HepG2 (cell line): ENCODE measurements around the gene HSPB6. TPM values are rescaled to one million over a fixed set of nuclear protein-coding genes. Genes with fewer than 3 reads are reported as not detected.

Experiments
- ATAC-seq: fragments of 200-7000 bp; cut with Tn5 transposase; 3 replicates; pipeline ENCODE4 v1.9.1; 2020; ENCODE audit warnings: mild to moderate bottlenecking, moderate library complexity
- BruUV-seq: library from RNA; stranded (reverse); fragments of 400-500 nt; replicated peaks from 2 replicates; lab custom pipeline; 2021; lab: Mats Ljungman, UMichigan
- CTCF ChIA-PET: fragments of 300-600 bp; formaldehyde crosslinking; extraction: SDS; loops from one replicate; lab custom pipeline; 2021; ENCODE audit warnings: low total read pairs, inconsistent platforms, low intra/inter-chr PET ratio; lab: Yijun Ruan, JAX
- POLR2A ChIA-PET: fragments of 350-600 bp; sonication (Branson Sonifier 250); formaldehyde crosslinking; loops from one replicate; lab custom pipeline; 2020; ENCODE audit warnings: antibody characterized with exemption, inconsistent platforms; lab: Yijun Ruan, JAX
- DNase-seq: peaks from one replicate; pipeline ENCODE4 v3.0.0-alpha.2; 2015; ENCODE audit warnings: low spot score
- FAIRE-seq: peaks from 3 replicates; lab custom pipeline; 2011; peaks lifted over from hg19 to GRCh38; lab: Jason Lieb, UNC
- H2AFZ ChIP-seq: one replicate; pipeline ENCODE4 v1.6.1; 2011; ENCODE audit warnings: low read length, inconsistent platforms
- H3K27ac ChIP-seq: fragments of 300-600 bp; 3 replicates; pipeline ENCODE4 v1.8.0; 2011; ENCODE audit warnings: mixed run types, mild to moderate bottlenecking, mixed read lengths, low read length, inconsistent platforms; ENCODE audit not compliant: insufficient read depth; ENCODE audit errors: extremely low read length
- H3K27me3 ChIP-seq, 2 experiments: fragments of 200-600 bp in 1 of 2; 2 replicates in 1 of 2; 3 replicates in 1 of 2; pipeline versions ENCODE4 v1.6.0 to v1.8.0; 2011; ENCODE audit warnings: low read length in 2 of 2, mild to moderate bottlenecking in 2 of 2, moderate library complexity in 2 of 2, inconsistent platforms in 1 of 2; ENCODE audit not compliant: insufficient read depth in 2 of 2, control insufficient read depth in 1 of 2
- H3K36me3 ChIP-seq, 2 experiments: fragments of 200-600 bp in 1 of 2; replicated peaks in 1 of 2; 2 replicates in 1 of 2; 3 replicates in 1 of 2; pipeline versions ENCODE4 v1.5.1 to v1.8.0; 2011; ENCODE audit warnings: low read length in 2 of 2, inconsistent platforms in 1 of 2; ENCODE audit not compliant: insufficient read depth in 2 of 2, control insufficient read depth in 1 of 2
- H3K4me1 ChIP-seq: 2 replicates; pipeline ENCODE4 v1.5.1; 2012; ENCODE audit warnings: low read length, inconsistent platforms; ENCODE audit not compliant: insufficient read depth
- H3K4me2 ChIP-seq: 2 replicates; pipeline ENCODE4 v1.6.0; 2011; ENCODE audit warnings: low read depth, low read length, inconsistent platforms
- H3K4me3 ChIP-seq, 3 experiments: fragments of 200-600 bp in 1 of 3; sonication (generic), shearing (Covaris generic) in 1 of 3; replicated peaks in 1 of 3; 2 replicates each; pipeline ENCODE4 v1.5.1; 2011 to 2016; ENCODE audit warnings: low read length in 3 of 3, inconsistent platforms in 2 of 3, low read depth in 2 of 3, mild to moderate bottlenecking in 2 of 3, control low read depth in 1 of 3, mixed read lengths in 1 of 3; ENCODE audit not compliant: insufficient read depth in 1 of 3
- H3K79me2 ChIP-seq: one replicate; pipeline ENCODE4 v1.6.1; 2011; ENCODE audit warnings: low read length, inconsistent platforms; ENCODE audit not compliant: insufficient read depth
- H3K9ac ChIP-seq: 2 replicates; pipeline ENCODE4 v1.6.0; 2011; ENCODE audit warnings: mild to moderate bottlenecking, low read depth, low read length, inconsistent platforms; ENCODE audit not compliant: insufficient read depth
- H3K9me3 ChIP-seq: 2 replicates; pipeline ENCODE4 v1.5.1; 2012; ENCODE audit warnings: mild to moderate bottlenecking, low read length
- H4K20me1 ChIP-seq: 2 replicates; pipeline ENCODE4 v1.6.0; 2011; ENCODE audit warnings: inconsistent platforms, mild to moderate bottlenecking, low read length, moderate library complexity; ENCODE audit not compliant: insufficient read depth
- ATF2 ChIP-seq: sonication (generic); formaldehyde crosslinking; IDR thresholded peaks from 2 replicates; pipeline ENCODE4 v1.4.0; 2020; ENCODE audit warnings: missing genetic modification reagents
- ATF5 ChIP-seq: sonication (generic); formaldehyde crosslinking; IDR thresholded peaks from 2 replicates; pipeline ENCODE4 v1.4.0; 2020; ENCODE audit warnings: mild to moderate bottlenecking, low read depth, missing genetic modification reagents
- BRD4 ChIP-seq: sonication (generic); formaldehyde crosslinking; IDR thresholded peaks from 2 replicates; pipeline ENCODE4 v1.4.0; 2020; ENCODE audit warnings: missing genetic modification reagents
- BRF2 ChIP-seq: sonication (generic); formaldehyde crosslinking; IDR thresholded peaks from 2 replicates; pipeline ENCODE4 v1.8.1; 2022; ENCODE audit warnings: mild to moderate bottlenecking, missing genetic modification reagents
- CCAR2 ChIP-seq: fragments of 200-400 bp; formaldehyde crosslinking; optimal IDR thresholded peaks from 2 replicates; pipeline ENCODE3; 2018; ENCODE audit warnings: low read depth, mild to moderate bottlenecking, low read length, moderate library complexity
- CCDC6 ChIP-seq: sonication (generic); formaldehyde crosslinking; IDR thresholded peaks from 2 replicates; pipeline ENCODE4 v1.8.1; 2022; ENCODE audit warnings: mild to moderate bottlenecking, missing genetic modification reagents, moderate library complexity
- FIP1L1 ChIP-seq: fragments of 200-400 bp; formaldehyde crosslinking; IDR thresholded peaks from 2 replicates; pipeline ENCODE4 v1.6.1; 2018; ENCODE audit warnings: low read depth, mild to moderate bottlenecking, low read length, moderate library complexity, borderline replicate concordance; ENCODE audit not compliant: insufficient read depth
- HNF4A ChIP-seq: sonication (generic); formaldehyde crosslinking; IDR thresholded peaks from 2 replicates; pipeline ENCODE4 v1.4.0; 2020; ENCODE audit warnings: missing genetic modification reagents
- HNRNPK ChIP-seq: fragments of 200-400 bp; formaldehyde crosslinking; IDR thresholded peaks from 2 replicates; pipeline ENCODE4 v1.6.1; 2018; ENCODE audit warnings: low read length, low read depth, moderate library complexity, mild to moderate bottlenecking; ENCODE audit not compliant: poor library complexity, severe bottlenecking
- KDM1A ChIP-seq: IDR thresholded peaks from 2 replicates; pipeline ENCODE4 v1.6.1; 2016; ENCODE audit warnings: missing compliant biosample characterization
- PHF8 ChIP-seq: sonication (generic); formaldehyde crosslinking; IDR thresholded peaks from 2 replicates; pipeline ENCODE4 v1.5.0; 2020; ENCODE audit warnings: missing genetic modification reagents
- PLSCR1 ChIP-seq: sonication (generic); formaldehyde crosslinking; IDR thresholded peaks from 2 replicates; pipeline ENCODE4 v1.5.0; 2020; ENCODE audit warnings: missing genetic modification reagents, mild to moderate bottlenecking, borderline replicate concordance
- RAD21 ChIP-seq: fragments of 450-650 bp; formaldehyde crosslinking; IDR thresholded peaks from 2 replicates; pipeline ENCODE4 v1.5.0; 2020; ENCODE audit warnings: mild to moderate bottlenecking
- SOX6 ChIP-seq, 2 experiments: fragments of 450-650 bp in 1 of 2; sonication (generic) in 1 of 2; formaldehyde crosslinking in 1 of 2; IDR thresholded peaks; 2 replicates each; pipeline versions ENCODE4 v1.4.0 to v1.6.1; 2017 to 2020; ENCODE audit warnings: antibody characterized with exemption in 1 of 2, mild to moderate bottlenecking in 1 of 2, missing genetic modification reagents in 1 of 2
- STAG1 ChIP-seq: sonication (generic); formaldehyde crosslinking; IDR thresholded peaks from 2 replicates; pipeline ENCODE4 v1.4.0; 2020; ENCODE audit warnings: missing genetic modification reagents
- ZBTB43 ChIP-seq: sonication (generic); formaldehyde crosslinking; conservative IDR thresholded peaks from 2 replicates; pipeline ENCODE4 v1.4.0; 2020; ENCODE audit warnings: missing genetic modification reagents
- ZFP1 ChIP-seq: IDR thresholded peaks from 2 replicates; pipeline ENCODE4 v1.6.1; 2016
- ZNF317 ChIP-seq: sonication (generic); formaldehyde crosslinking; IDR thresholded peaks from 2 replicates; pipeline ENCODE4 v1.5.0; 2020; ENCODE audit warnings: mild to moderate bottlenecking, missing genetic modification reagents
- ZNF446 ChIP-seq: sonication (generic); formaldehyde crosslinking; IDR thresholded peaks from 2 replicates; pipeline ENCODE4 v1.5.0; 2020; ENCODE audit warnings: mild to moderate bottlenecking, missing genetic modification reagents
- ZNF558 ChIP-seq: sonication (generic); formaldehyde crosslinking; IDR thresholded peaks from 2 replicates; pipeline ENCODE4 v1.9.0; 2022; ENCODE audit warnings: mild to moderate bottlenecking, missing genetic modification reagents, borderline replicate concordance
- ZNF724P ChIP-seq: sonication (generic); formaldehyde crosslinking; IDR thresholded peaks from 2 replicates; pipeline ENCODE4 v1.8.0; 2022; ENCODE audit warnings: missing genetic modification reagents, borderline replicate concordance
- WGBS: methylation state at CpG from one replicate; pipeline ENCODE4 v1.1.6; 2017; ENCODE audit warnings: low lambda C conversion rate; 5-methylcytosine and 5-hydroxymethylcytosine counted together
- in situ Hi-C: cut with HindIII; loops from 2 replicates; pipeline ENCODE4 v1.10.0; 2017; ENCODE audit warnings: low pct_unique_long_range_greater_than_20kb; ENCODE audit not compliant: extremely low pct_ligation_motif_present
- intact Hi-C: fragments of 100-400 bp; cut with micrococcal nuclease; formaldehyde crosslinking; loops from one replicate; pipeline ENCODE4 v1.10.0; 2022; ENCODE audit not compliant: unreplicated experiment
- polyA plus RNA-seq, 8 experiments: library from polyadenylated mRNA; depleted of rRNA in 3 of 8; stranded (reverse) in 7 of 8; unstranded in 1 of 8; fragments of >200 nt; fragmentation: Illumina TruSeq in 4 of 8; extraction: Trizol in 4 of 8; gene quantifications; 2 replicates each; pipeline versions ENCODE4 v1.2.1 to v1.2.3, GENCODE V29; 2011 to 2016; ENCODE audit warnings: low read depth in 4 of 8, missing spikeins in 1 of 8, mixed read lengths in 1 of 8; ENCODE audit not compliant: insufficient read depth in 1 of 8
- total RNA-seq, 5 experiments: library from RNA; depleted of rRNA; stranded (reverse); fragments of >200 nt; fragmentation: Illumina TruSeq; extraction: Trizol; gene quantifications; 2 replicates each; pipeline ENCODE4 v1.2.3, GENCODE V29; 2016; ENCODE audit warnings: low read depth in 1 of 5

The HSPB6 gene
- total and polyA plus RNA-seq, 2 of the 13 experiments (the other 11 are each of a cell fraction or from before 2014, with no cell fraction given) = 0.18 TPM; not detected in 1

GRCh38 chr19:35740108-35740422 is 16.8 kb downstream of the HSPB6 start:
- Histone ChIP-seq H2AFZ (no peak overlapping the region), H3K9ac (peak overlapping the region; percentile 70), H4K20me1 (no peaks in the 10 kb centered on the region), H3K9me3 (no peaks in the 10 kb centered on the region), H3K79me2 (no peaks in the 10 kb centered on the region), H3K27ac (peak overlapping the region; percentile 89), H3K27me3 (no peaks in the 10 kb centered on the region), H3K4me3 (peak overlapping the region; percentile 65 to 84 (median 80)), H3K4me1 (peaks cover 29% of the 10 kb centered on the region), H3K36me3 (peaks cover 13 to 37% of the 10 kb centered on the region in 2 experiments; a peak in 4 of 5 replicates), H3K4me2 (peak overlapping the region; percentile 84)
- no TSS peak for BruUV-seq
- WGBS = 2% methylated on average over 13 of the region's 16 CpGs
- FAIRE-seq (no peak), ATAC-seq (no peak), DNase-seq (no peak)
- ChIA-PET POLR2A (interaction anchor here (0.9 to 4.6 kb wide), 25 partner anchors 8 to 191 kb away, joined by 3 to 69 read pairs (median 5); partner anchors contain the start of genes HAUS5, HSPB6, LIN37 and PROSER3), CTCF (interaction anchor here (1.4 kb wide), 1 partner anchor 47 kb away, joined by 3 read pairs; no protein-coding TSS in a partner anchor)
- in situ Hi-C loops = no loop called here
- intact Hi-C loops = loop anchor here (2.0 to 10.0 kb wide), 2 partner anchors 21 to 45 kb away; partner anchors contain the start of gene KMT2B
- TF ChIP-seq FIP1L1 = no peak
- no peak for TF ChIP-seq ZBTB43 (CRISPR knock-in tag)
- TF ChIP-seq PHF8 (CRISPR knock-in tag) = no peak
- no peak for TF ChIP-seq ZNF317 (CRISPR knock-in tag)
- peak; percentile 53; the same call in 1 of the 2 replicates for TF ChIP-seq BRD4 (CRISPR knock-in tag)
- TF ChIP-seq ZNF724P (CRISPR knock-in tag) = peak; percentile 9; the same call in 1 of the 2 replicates
- TF ChIP-seq ATF5 (CRISPR knock-in tag) = no peak
- TF ChIP-seq ZFP1 = no peak
- no peak for TF ChIP-seq CCAR2
- no peak for TF ChIP-seq STAG1 (CRISPR knock-in tag)
- TF ChIP-seq ATF2 = no peak
- TF ChIP-seq SOX6 (IDR thresholded peaks at IDR 0.05) = no peak
- TF ChIP-seq SOX6 (CRISPR knock-in tag; IDR thresholded peaks at IDR 0.05) = no peak
- TF ChIP-seq KDM1A (CRISPR knock-in tag) = no peak
- TF ChIP-seq BRF2 (CRISPR knock-in tag) = no peak
- peak; percentile 31 for TF ChIP-seq HNRNPK
- no peak for TF ChIP-seq PLSCR1 (CRISPR knock-in tag)
- peak; percentile 33 for TF ChIP-seq RAD21 (CRISPR knock-in tag)
- no peak for TF ChIP-seq ZNF558 (CRISPR knock-in tag)
- TF ChIP-seq HNF4A = no peak
- peak; percentile 29; the same call in 1 of the 2 replicates for TF ChIP-seq CCDC6 (CRISPR knock-in tag)
- no peak for TF ChIP-seq ZNF446
